Muscle of back (tissue), 11 donors: ENCODE data around the gene IL17B. TPM values are rescaled to one million over a fixed set of nuclear protein-coding genes. Genes with fewer than 3 reads are reported as not detected.
"Not testable (repeated sequence)": the region's sequence is repeated elsewhere in the genome, so short reads cannot be mapped to it uniquely, and the experiment has no call there.

Experiments
- DNase-seq, 3 donors: peaks; one replicate each; pipeline versions ENCODE4 v3.0.0 to v3.0.0-alpha.2; 2013
- polyA plus RNA-seq, 10 donors: library from polyadenylated mRNA; unstranded; fragments of 120-200 nt; gene quantifications; one replicate each; pipeline ENCODE4 v1.2.1, GENCODE V29; 2013; ENCODE audit not compliant: insufficient read length in 10 of 10

IL17B gene
- polyA plus RNA-seq, 10 donors: 114 to 256 (median 193) TPM

GRCh38 chr5:149404746-149405549, 25.9 kb upstream of the IL17B start:
- DNase-seq: peak in 1 of 3 donors; percentile 90

DNA sequence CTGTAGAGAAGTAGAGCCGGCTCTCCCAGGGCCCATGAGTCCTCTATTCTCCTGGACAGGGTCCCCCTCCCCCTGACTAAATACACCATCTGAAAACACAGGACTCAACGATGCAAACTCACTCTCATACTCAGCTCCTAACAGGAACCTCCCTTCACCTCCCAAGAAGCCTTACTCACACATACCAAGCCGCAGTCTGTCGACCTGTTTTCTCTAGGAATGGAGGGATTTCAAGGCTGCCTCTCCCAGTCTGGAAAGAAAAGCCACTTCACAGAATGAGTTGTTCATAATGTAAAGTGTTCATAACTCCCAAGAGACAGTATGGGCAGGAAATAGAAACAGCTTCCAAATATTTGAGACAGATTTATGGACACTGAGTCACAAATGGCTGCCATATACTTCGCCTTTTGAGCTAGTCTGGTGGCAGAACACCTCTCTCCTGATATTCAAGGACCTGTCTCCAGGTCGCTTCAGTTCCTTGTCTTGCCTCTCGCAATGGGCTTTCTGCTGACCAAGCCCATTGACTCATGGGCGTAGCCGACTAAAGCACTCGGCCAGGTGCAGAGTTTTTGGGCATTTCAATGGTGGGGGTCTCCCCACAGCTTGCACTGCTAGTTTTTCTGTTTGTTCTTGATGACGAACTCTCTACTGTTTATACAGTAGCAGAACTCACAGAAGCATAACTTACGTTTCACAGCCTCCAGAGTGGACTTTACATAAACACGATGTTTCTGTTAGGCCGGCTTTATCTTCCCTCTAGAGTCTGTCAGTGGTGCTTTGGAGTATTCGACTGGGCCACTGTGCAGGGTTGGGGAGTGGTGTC, 25.0 kb upstream of the IL17B start:
- peak in 1 of 3 donors; percentile 98 for DNase-seq

GRCh38 chr5:149402291-149402690, 23.2 kb upstream of the IL17B start:
- no peak for DNase-seq

DNA sequence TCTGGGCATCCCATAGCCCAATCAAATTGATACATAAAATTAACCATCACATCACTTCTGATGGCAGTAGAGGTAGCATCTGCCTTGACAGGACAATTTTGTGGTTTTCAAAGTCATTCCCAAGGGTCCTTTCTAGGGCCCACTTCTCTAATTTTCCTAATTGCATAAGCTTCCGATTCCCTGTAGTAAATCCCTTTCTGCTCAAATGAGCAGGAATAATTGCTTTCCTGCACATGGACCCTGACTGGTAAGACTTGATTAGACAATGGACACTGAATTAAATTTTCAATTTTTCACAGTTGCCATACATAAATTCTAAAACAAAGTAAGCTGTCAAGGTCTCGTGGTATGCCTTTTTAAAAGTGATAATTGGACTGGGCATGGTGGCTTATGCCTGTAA, 22.0 kb upstream of the IL17B start:
- DNase-seq: no peak

DNA sequence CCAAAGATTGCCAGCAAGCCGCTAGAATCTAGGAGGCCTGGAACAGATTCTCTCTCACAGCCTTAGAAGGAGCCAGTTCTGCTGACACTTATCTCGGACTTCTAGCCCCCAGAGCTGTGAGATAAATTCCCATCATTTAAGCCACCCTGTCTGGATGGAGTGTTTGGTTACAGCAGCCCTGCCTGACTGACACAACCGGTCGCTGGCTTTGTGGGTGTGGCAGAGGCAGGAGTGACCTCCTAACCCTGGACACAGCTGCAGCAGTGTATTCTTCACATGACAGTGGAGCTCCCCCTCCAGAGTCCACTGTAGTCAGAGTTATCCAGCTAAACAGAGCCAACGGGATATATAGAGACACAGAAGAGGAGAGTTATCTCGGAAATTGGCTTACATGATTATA, 21.2 kb upstream of the IL17B start:
- DNase-seq: peak in 1 of 3 donors; percentile 87

DNA sequence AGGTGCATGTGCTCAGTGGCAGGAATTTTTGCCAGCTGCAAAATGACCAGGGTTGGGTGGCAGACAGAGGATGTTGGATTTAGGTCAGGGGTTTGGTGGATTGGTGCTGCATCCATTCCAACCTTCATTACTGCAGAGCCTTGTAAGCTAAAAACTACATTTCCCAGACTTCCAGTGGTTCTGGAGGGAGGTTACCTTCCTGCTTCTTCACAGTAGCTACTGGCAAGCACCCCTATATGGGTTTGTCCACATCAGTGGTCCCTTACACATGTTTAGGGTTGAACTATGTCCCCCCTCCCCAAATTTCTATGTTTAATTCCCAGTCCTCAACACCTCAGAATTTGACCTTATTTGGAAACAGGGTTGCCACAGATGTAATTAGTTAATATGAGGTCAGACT, 20.7 kb upstream of the IL17B start:
- no peak for DNase-seq

- not testable (repeated sequence) for DNase-seq
These were observed 19.7 kb upstream of the IL17B start for GRCh38 chr5:149398747-149399266.

GRCh38 chr5:149397530-149397929, 18.4 kb upstream of the IL17B start:
- DNase-seq: peak in 1 of 3 donors; percentile 90

GRCh38 chr5:149394996-149395395, 15.9 kb upstream of the IL17B start:
- DNase-seq: not testable (repeated sequence)

- DNase-seq: no peak
These were observed 13.6 kb upstream of the IL17B start for GRCh38 chr5:149392718-149393117.

DNA sequence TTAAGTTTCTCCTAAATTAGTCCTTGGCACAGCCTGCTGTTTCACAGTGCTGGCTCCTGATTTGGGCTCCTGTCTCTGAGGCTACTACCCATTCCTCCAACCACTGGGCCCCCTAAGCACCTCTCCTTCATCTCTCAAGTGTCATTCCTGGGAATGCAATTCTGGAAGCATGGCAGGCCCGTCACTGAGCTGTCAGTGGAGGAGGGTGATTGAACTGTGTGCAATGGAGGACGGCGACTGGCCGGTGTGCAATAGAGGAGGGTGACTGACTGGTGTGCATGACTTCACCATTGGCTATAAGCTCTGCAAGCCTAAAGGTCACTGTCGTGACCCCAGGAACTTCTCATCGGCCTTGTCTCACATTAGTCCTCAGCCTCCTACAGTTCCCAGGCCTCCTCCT, 12.4 kb upstream of the IL17B start:
- DNase-seq: no peak

DNA sequence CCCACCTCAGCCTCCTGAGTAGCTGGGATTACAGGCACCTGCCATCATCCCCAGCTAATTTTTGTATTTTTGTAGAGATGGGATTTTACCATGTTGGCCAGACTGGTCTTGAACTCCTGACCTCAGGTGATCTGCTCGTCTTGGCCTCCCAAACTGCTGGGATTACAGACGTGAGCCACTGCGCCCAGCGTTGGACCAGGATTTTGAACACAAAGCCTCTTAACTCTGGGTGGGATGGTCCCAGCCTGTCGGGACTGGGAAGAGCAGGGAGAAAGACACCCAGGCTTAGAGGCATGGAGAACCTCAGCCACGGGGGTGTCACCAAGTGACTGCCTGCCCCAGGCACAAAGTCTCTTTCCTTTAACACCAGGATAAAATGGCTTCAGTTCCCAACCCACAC, 12.0 kb upstream of the IL17B start:
- DNase-seq: not testable (repeated sequence)

- no peak for DNase-seq
These were observed 10.7 kb upstream of the IL17B start for GRCh38 chr5:149389552-149390495.

DNA sequence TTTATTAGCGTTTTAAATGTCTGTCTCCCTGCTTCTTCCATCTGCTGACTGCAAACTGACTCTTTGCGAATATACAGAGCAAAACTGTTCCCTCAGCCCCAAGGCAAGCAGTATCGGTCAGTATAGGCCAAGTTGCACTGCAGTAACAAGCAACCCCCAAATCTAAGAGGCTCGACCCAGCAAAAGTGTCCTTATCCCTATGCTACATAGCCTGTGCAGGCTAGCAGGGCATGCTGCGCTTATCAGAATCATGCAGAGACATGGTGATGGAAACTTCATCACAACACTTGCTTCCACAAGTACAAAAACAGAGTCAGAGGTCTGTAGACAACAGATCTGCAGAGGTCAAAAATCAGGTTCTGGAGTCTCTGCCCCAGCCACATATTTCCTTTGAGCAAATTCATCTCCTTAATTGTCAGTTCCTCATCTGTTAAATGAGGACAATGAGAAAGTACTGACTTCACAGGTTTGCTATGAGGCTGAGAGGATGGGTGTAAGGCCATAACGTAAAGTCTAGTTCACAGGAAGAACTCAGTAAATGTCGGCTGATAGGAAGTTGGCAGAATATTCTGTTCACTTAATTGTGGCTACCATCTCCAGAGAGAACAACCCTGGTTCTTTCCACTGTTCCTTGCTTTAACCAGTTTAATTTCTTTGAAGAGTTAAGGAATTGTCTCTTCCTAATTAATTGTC, 9.6 kb upstream of the IL17B start:
- no peak for DNase-seq

DNA sequence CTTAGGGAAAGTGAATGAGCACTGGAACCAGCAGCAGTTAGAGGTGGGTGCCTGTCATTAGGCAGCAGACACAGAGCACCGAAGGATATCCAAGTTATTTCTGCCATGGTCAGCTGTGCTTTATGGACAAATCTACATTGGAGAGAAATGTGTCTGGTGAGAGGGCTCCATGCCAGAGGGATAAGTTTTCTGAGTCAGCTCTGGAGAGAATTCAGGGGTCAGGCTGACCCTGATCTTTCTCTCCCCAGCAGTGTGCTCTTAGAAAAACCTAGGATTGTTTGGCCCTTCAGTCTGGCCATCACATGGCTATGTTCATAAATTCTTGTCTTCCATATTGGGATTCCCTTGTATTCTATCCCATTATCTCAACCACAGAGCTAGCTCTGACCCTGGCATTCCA, 8.9 kb upstream of the IL17B start:
- no peak for DNase-seq

DNA sequence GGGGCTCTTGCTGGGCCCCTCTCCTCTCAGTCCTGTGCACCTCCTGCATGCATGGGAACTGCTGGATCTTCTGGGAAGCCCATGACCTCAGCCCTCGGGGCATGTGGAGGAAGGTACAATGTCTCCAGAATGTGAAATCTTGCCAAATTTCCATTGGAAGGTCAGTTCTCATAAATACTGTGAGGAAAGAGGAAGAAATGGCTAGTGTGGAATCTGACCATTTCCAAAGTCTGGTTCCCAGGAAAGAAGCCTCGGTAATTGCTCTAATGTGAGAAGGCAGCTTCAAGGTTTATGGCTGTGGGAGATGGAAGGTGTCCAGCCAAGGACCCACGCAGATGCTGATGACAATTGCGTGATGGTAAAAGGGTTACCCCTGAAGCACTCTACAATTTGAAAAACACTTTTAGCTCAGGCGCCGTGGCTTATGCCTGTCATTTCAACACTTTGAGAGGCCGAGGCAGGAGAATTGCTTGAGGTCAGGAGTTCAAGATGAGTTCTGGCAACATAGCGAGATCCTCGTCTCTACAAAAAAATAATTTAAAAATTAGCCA, 8.1 kb upstream of the IL17B start:
- no peak for DNase-seq

GRCh38 chr5:149386166-149386565, 7.1 kb upstream of the IL17B start:
- DNase-seq: no peak

DNA sequence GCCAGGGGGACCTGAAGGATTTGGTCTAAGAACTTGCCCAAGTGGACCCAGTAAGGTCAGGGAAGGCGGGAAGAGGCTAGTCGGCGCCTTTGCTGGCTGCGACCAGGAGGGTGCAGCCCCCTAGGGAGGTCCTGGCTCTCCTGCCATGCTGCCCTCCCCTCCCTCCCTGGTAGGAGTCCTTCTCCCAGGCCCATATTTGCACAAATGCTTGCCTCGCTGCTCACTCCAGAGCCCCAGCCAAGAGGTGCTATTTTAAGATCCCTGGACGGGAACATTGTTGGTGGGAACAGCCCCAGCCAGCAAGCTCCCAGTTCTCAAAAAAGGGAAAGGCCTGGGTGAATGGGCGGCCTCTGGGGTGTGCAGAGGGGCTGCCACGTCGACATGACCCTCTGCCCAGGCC, 4.3 kb upstream of the IL17B start:
- DNase-seq: peak in 1 of 3 donors; percentile 64

- no peak for DNase-seq
These were observed 3.6 kb upstream of the IL17B start for GRCh38 chr5:149382517-149383220.

GRCh38 chr5:149381986-149382338, 2.9 kb upstream of the IL17B start:
- DNase-seq: peak in 2 of 3 donors; percentile 80 to 87
